Esophagus (tissue), 2 donors: ENCODE results near the gene CDH22. TPM values are rescaled to one million over a fixed set of nuclear protein-coding genes. Genes with fewer than 3 reads are reported as not detected.

ENCODE experiments used
- H3K27ac ChIP-seq, 2 donors: one replicate each; pipeline ENCODE4 v1.5.1; 2013; ENCODE audit warnings: low read depth in 2 of 2, mild to moderate bottlenecking in 2 of 2, inconsistent platforms in 1 of 2, low read length in 1 of 2, moderate library complexity in 1 of 2
- H3K27me3 ChIP-seq, 2 donors: one replicate each; pipeline ENCODE4 v1.6.1; 2013; ENCODE audit warnings: low read length in 2 of 2, control low read depth in 1 of 2, mild to moderate bottlenecking in 1 of 2; ENCODE audit not compliant: insufficient read depth in 2 of 2, control insufficient read depth in 1 of 2
- H3K36me3 ChIP-seq, 2 donors: one replicate each; pipeline ENCODE4 v1.6.1; 2013; ENCODE audit warnings: low read length in 1 of 2; ENCODE audit not compliant: control insufficient read depth in 2 of 2, insufficient read depth in 2 of 2
- H3K4me1 ChIP-seq, 2 donors: one replicate each; pipeline ENCODE4 v1.6.1; 2013; ENCODE audit warnings: low read length in 1 of 2; ENCODE audit not compliant: control insufficient read depth in 2 of 2, insufficient read depth in 2 of 2
- H3K4me3 ChIP-seq, 2 donors: one replicate each; pipeline ENCODE4 v1.5.1; 2013; ENCODE audit warnings: low read length in 2 of 2, mild to moderate bottlenecking in 2 of 2, low read depth in 1 of 2, moderate library complexity in 1 of 2
- H3K9me3 ChIP-seq, 2 donors: one replicate each; pipeline ENCODE4 v1.6.1; 2013; ENCODE audit warnings: mild to moderate bottlenecking in 2 of 2, low read depth in 1 of 2, low read length in 1 of 2, moderate library complexity in 1 of 2; ENCODE audit not compliant: control insufficient read depth in 2 of 2, insufficient read depth in 1 of 2
- WGBS, 2 donors: extraction: QIAGEN DNeasy Blood & Tissue Kit; methylation state at CpG; one replicate each; pipeline ENCODE4 v1.1.7; 2013; 5-methylcytosine and 5-hydroxymethylcytosine counted together
- polyA plus RNA-seq, 2 donors: library from polyadenylated mRNA; stranded (reverse); fragments of 200-250 nt; gene quantifications; one replicate each; pipeline ENCODE4 v1.2.3, GENCODE V29; 2013
- donor health status: healthy with polysubstance abuse.
- donor health status: Bipolar disorder and iron deficiency.

Gene CDH22
- polyA plus RNA-seq, 2 donors = 0.55 to 0.86 TPM

- peaks cover 0 to 3% of the 10 kb centered on the region in 2 donors for H3K9me3 ChIP-seq
- no peaks in the 10 kb centered on the region for H3K4me1 ChIP-seq
- no peaks in the 10 kb centered on the region for H3K36me3 ChIP-seq
- H3K27me3 ChIP-seq = no peaks in the 10 kb centered on the region
- no peak overlapping the region for H3K4me3 ChIP-seq
- H3K27ac ChIP-seq = no peak overlapping the region
- WGBS, 2 donors = 54 to 65% methylated on average over 5 of the region's 5 CpGs
Observed at GRCh38 chr20:46229478-46230105, 78.7 kb downstream of the CDH22 start.

GRCh38 chr20:46228670-46229069 lies 79.6 kb downstream of the CDH22 start:
- no peak overlapping the region for H3K27ac ChIP-seq
- H3K4me1 ChIP-seq = no peaks in the 10 kb centered on the region
- no peaks in the 10 kb centered on the region for H3K36me3 ChIP-seq
- no peaks in the 10 kb centered on the region for H3K27me3 ChIP-seq
- H3K4me3 ChIP-seq = no peak overlapping the region
- 70 to 71% methylated on average over 7 to 8 of the region's 8 CpGs for WGBS, 2 donors
- peaks cover 0 to 3% of the 10 kb centered on the region in 2 donors for H3K9me3 ChIP-seq

DNA sequence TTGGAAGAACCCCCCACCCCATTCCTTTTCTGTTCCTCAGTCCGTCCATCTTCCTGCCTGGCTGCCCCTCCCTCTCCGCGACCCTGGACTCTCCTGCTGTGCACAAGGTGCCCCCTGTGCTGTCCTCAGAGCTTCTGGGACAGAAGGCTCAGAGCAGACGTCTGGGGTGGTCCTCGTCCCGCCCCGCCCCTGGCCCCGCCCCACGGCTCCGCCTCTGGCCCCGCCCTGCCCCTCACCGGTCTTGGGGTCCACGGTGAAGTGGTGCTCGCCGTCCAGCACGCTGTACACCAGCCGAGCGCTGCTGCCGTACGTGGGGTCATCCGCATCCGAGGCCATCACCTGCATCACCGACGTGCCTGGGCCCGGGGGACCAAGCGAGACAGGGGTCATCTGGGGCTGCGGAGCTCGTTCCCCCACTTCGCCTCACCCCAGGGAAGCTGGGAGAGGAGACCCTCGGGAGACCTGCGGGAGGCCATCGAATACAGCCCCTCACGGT lies 81.0 kb downstream of the CDH22 start:
- 67 to 77% methylated on average over 27 to 33 of the region's 33 CpGs for WGBS, 2 donors
- Histone ChIP-seq H3K27me3 (no peaks in the 10 kb centered on the region), H3K9me3 (peaks cover 0 to 3% of the 10 kb centered on the region in 2 donors), H3K27ac (no peak overlapping the region), H3K36me3 (no peaks in the 10 kb centered on the region), H3K4me3 (no peak overlapping the region), H3K4me1 (no peaks in the 10 kb centered on the region)

DNA sequence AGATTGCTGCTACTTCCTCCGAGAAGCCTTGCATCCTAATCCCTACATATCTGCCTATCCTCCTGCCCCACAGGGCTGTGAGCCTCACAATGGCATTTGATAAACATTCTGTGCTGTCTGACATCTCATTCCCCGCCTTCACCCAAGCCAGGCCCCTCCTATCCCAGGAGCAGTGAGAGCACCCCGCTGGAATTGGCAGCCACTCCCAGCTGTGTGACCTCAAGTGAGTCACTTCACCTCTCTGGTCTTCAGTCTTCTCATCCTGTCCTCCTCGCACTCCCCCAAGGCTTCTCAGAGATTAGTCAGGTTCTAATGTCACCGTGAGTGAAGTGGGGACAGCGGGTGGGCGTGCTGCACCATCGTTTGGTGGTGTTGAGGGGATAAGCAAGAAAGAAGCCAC lies 81.7 kb downstream of the CDH22 start:
- H3K36me3 ChIP-seq = no peaks in the 10 kb centered on the region
- H3K9me3 ChIP-seq = peaks cover 0 to 3% of the 10 kb centered on the region in 2 donors
- H3K4me1 ChIP-seq = no peaks in the 10 kb centered on the region
- H3K4me3 ChIP-seq = no peak overlapping the region
- H3K27ac ChIP-seq = no peak overlapping the region
- WGBS, 2 donors = 53 to 59% methylated on average over 8 of the region's 8 CpGs
- no peaks in the 10 kb centered on the region for H3K27me3 ChIP-seq

- WGBS, 2 donors = 47 to 57% methylated on average over 14 of the region's 14 CpGs
- Histone ChIP-seq H3K9me3 (peaks cover 0 to 3% of the 10 kb centered on the region in 2 donors), H3K36me3 (no peaks in the 10 kb centered on the region)
Observed at GRCh38 chr20:46222521-46223007, 85.7 kb downstream of the CDH22 start.

GRCh38 chr20:46221256-46221833 lies 87.0 kb downstream of the CDH22 start:
- H3K9me3 ChIP-seq = no peaks in the 10 kb centered on the region
- H3K4me1 ChIP-seq = no peaks in the 10 kb centered on the region
- WGBS, 2 donors = 80 to 81% methylated on average over 9 of the region's 9 CpGs
- H3K27ac ChIP-seq = no peak overlapping the region
- H3K27me3 ChIP-seq = no peaks in the 10 kb centered on the region
- no peak overlapping the region for H3K4me3 ChIP-seq
- no peaks in the 10 kb centered on the region for H3K36me3 ChIP-seq

More at GRCh38 chr20:46222521-46223007, 85.7 kb downstream of the CDH22 start:
- Histone ChIP-seq H3K27ac (no peak overlapping the region), H3K4me1 (no peaks in the 10 kb centered on the region), H3K27me3 (no peaks in the 10 kb centered on the region), H3K4me3 (no peak overlapping the region)

GRCh38 chr20:46220455-46221207 lies 87.7 kb downstream of the CDH22 start:
- H3K27me3 ChIP-seq = no peaks in the 10 kb centered on the region
- no peaks in the 10 kb centered on the region for H3K9me3 ChIP-seq
- no peaks in the 10 kb centered on the region for H3K4me1 ChIP-seq
- H3K36me3 ChIP-seq = no peaks in the 10 kb centered on the region
- no peak overlapping the region for H3K27ac ChIP-seq
- 57 to 62% methylated on average over 10 of the region's 10 CpGs for WGBS, 2 donors
- H3K4me3 ChIP-seq = no peak overlapping the region

DNA sequence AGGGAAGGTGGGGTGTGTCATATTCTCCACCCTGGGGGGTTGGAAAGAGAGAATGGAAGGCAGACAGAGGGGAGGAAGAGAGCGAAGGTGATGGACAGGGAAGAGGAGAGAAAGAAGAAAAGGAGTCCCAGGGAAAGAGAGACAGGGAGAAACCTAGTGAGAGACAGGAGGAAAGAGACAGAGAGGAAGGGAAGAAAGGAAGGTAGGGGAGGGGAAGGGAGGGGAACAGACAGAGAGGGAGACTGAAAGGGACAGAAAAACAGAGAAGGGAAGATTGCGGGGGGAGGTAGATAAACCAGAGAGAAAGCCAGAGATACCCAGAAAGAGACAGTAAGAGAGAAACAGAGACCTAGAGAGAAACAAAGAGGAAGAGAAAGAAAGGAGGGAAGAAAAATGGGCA lies 88.4 kb downstream of the CDH22 start:
- Histone ChIP-seq H3K4me3 (no peak overlapping the region), H3K4me1 (no peaks in the 10 kb centered on the region), H3K27me3 (no peaks in the 10 kb centered on the region), H3K9me3 (no peaks in the 10 kb centered on the region), H3K36me3 (no peaks in the 10 kb centered on the region), H3K27ac (no peak overlapping the region)
- 41 to 83% methylated on average over 2 of the region's 2 CpGs for WGBS, 2 donors

- no peaks in the 10 kb centered on the region for H3K4me1 ChIP-seq
- H3K27ac ChIP-seq = no peak overlapping the region
- H3K36me3 ChIP-seq = no peaks in the 10 kb centered on the region
- no peaks in the 10 kb centered on the region for H3K27me3 ChIP-seq
- H3K4me3 ChIP-seq = no peak overlapping the region
- no peaks in the 10 kb centered on the region for H3K9me3 ChIP-seq
- 82 to 90% methylated on average over 4 of the region's 4 CpGs for WGBS, 2 donors
Observed at GRCh38 chr20:46219190-46219589, 89.1 kb downstream of the CDH22 start.
